ENCODE results near the gene ALPG. TPM values are rescaled to one million over a fixed set of nuclear protein-coding genes. Genes with fewer than 3 reads are reported as not detected.

Gene ALPG
- total RNA-seq, 4 donors from 2014 or later: not detected

DNA sequence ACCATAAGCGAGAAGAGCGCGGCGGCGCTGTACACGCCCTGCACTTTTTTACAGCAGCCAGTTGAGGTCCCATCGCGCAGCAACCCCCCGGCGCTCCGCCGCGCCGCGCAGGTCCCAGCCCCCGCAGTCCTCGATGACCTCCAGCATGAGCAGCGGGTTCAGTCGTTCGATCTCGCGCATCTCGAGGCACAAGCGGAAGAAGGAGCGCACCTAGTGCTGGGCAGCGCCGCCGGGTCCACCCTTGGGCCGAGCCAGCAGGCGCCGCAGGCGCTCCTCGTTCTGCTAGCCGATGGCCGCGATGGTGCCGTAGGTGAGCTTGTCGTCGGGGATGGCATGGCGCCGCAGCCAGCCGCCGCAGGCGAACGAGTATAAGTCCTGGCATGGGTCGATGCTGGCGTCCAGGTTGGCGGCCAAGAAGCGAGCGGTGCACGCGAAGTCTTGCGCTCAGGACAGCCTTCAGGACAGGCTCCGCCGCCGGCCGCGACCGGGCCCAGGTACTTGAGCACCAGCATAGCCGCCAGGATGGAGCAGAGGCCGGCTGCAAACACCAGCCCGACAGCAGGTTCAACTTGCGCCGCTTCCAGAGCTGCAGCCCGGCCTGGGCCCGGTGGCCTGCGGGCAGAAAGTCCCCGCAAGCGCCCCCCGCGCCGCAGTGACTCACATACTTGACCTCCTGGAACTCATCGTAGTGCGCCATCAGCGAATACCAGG lies 19.7 kb upstream of the ALPG start:
- Histone ChIP-seq H3K27ac (no peak overlapping the region), H3K27me3 (peaks cover 80 to 84% (median 81%) of the 10 kb centered on the region in 3 donors), H3K36me3 (no peaks in the 10 kb centered on the region), H3K9me3 (no peaks in the 10 kb centered on the region), H3K4me1 (peaks cover 0 to 9% of the 10 kb centered on the region in 2 donors), H3K4me3 (no peak overlapping the region)
- DNase-seq (no peak), ATAC-seq (no peak)
- TF ChIP-seq POLR2A (IDR thresholded peaks at IDR 0.05): no peak
- TF ChIP-seq, protein P1, sequence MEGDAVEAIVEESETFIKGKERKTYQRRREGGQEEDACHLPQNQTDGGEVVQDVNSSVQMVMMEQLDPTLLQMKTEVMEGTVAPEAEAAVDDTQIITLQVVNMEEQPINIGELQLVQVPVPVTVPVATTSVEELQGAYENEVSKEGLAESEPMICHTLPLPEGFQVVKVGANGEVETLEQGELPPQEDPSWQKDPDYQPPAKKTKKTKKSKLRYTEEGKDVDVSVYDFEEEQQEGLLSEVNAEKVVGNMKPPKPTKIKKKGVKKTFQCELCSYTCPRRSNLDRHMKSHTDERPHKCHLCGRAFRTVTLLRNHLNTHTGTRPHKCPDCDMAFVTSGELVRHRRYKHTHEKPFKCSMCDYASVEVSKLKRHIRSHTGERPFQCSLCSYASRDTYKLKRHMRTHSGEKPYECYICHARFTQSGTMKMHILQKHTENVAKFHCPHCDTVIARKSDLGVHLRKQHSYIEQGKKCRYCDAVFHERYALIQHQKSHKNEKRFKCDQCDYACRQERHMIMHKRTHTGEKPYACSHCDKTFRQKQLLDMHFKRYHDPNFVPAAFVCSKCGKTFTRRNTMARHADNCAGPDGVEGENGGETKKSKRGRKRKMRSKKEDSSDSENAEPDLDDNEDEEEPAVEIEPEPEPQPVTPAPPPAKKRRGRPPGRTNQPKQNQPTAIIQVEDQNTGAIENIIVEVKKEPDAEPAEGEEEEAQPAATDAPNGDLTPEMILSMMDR (IDR thresholded peaks at IDR 0.05 in 4 of 5, conservative IDR thresholded peaks at IDR 0.05 in 1 of 5): no peak
- intact Hi-C loops (cut with DNase I; ENCODE audit: low total_unique reads) (no loop called here), in situ Hi-C loops (cut with MboI; ENCODE audit: low sequenced_read_pairs in 4 of 4) (no loop called here)

DNA sequence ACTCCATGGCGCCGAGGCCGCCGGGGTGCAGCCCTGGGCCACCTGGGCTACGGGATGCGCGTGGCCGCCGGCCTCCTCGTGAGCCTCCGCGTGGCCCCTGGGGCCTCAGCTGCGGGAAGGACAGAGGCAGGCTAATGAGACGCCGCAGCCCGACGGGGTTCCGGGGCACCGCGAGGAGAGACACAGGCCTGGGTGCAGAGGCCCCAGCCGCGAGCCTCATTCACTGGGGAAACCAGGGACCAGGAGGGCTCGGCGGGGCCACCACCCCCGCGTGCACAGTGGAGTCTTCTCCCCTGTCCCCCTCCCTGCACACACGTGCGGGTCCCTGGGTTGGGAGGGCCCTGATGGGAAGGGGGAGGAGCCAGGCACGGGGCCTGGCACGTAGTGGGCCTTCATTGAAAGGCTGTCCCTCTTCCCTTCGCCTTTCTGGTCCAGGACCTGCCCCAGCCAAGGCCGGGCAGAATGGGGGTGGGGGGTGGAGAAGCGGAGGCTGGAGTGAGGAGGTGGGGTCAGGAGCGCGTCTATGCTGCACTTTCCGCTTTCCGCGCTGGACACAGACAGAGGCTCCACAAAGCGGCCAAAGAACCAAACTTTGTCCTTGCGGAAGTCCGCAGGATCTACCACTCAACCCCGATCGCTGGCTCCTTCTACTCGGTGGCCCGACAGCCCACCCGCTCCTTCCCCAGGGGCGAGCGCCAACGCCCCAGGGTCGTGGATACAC lies 19.0 kb upstream of the ALPG start:
- Histone ChIP-seq H3K4me1 (peaks cover 0 to 9% of the 10 kb centered on the region in 2 donors), H3K9me3 (no peaks in the 10 kb centered on the region), H3K36me3 (no peaks in the 10 kb centered on the region), H3K27ac (no peak overlapping the region), H3K4me3 (no peak overlapping the region), H3K27me3 (peaks cover 76 to 77% (median 76%) of the 10 kb centered on the region in 3 donors)
- ATAC-seq (no peak), DNase-seq (no peak)
- intact Hi-C loops (cut with DNase I; ENCODE audit: low total_unique reads): no loop called here
- TF ChIP-seq, protein P1 (IDR thresholded peaks at IDR 0.05 in 4 of 5, conservative IDR thresholded peaks at IDR 0.05 in 1 of 5): no peak
- TF ChIP-seq POLR2A (IDR thresholded peaks at IDR 0.05): no peak
- in situ Hi-C loops (cut with MboI; ENCODE audit: low sequenced_read_pairs in 4 of 4): no loop called here

DNA sequence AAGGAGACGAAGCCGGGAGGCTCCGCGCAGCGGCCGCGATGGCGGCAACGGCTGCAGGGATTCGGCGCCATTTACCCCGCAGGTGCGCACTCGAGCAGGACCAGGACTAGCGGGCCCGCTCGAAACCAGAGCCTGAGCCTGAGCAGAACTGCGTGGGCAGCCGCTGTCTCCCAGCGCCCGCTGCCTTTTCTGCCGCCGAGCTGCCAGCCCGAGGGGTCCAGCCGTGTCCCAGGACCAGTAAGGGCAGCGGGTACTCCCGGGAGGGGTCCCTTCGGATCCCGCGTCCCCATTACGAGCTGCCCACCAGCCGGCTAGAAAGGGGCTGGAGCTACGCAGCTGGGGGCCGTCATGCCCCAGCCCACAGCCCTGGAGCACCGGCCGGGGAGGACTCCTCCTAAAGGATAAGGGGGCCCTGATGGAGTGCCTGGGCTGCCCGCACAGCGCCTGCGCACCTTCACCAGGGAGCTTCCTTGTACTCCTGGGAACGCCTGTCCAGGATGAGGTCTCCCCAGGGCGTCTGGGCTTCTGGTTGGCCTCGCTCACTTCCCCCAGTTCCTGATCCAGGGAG lies 18.2 kb upstream of the ALPG start:
- no peak overlapping the region for H3K4me3 ChIP-seq
- peaks cover 68 to 77% (median 71%) of the 10 kb centered on the region in 3 donors for H3K27me3 ChIP-seq
- no peaks in the 10 kb centered on the region for H3K9me3 ChIP-seq
- no peaks in the 10 kb centered on the region for H3K36me3 ChIP-seq
- TF ChIP-seq, protein P1 (IDR thresholded peaks at IDR 0.05 in 4 of 5, conservative IDR thresholded peaks at IDR 0.05 in 1 of 5): no peak
- no peak for TF ChIP-seq POLR2A (IDR thresholded peaks at IDR 0.05)
- intact Hi-C loops (cut with DNase I; ENCODE audit: low total_unique reads): no loop called here
- ATAC-seq (no peak), DNase-seq (no peak)
- in situ Hi-C loops (cut with MboI; ENCODE audit: low sequenced_read_pairs in 4 of 4): no loop called here
- no peak overlapping the region for H3K27ac ChIP-seq
- H3K4me1 ChIP-seq: peaks cover 0 to 9% of the 10 kb centered on the region in 2 donors

DNA sequence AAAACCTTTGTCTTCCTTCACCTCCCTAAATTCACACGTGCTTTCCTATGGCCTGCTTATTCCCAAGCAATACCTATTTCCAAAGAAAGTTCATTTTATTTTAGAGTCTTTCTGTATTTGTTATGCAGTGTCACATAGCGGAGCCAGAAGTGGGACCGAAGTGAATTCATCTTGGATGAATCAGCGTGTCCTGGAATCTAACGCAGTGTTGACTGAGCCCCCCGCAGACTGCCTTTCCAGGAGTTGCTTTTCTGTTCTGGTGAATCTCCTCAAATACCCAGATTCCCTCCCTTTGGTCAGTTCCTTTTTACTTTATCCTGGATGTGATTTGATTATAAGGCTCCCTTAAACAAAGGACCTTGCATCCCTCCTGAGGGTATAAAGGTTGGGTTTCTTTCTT lies 17.3 kb upstream of the ALPG start:
- intact Hi-C loops (cut with DNase I; ENCODE audit: low total_unique reads) (no loop called here), in situ Hi-C loops (cut with MboI; ENCODE audit: low sequenced_read_pairs in 4 of 4) (no loop called here)
- no peaks in the 10 kb centered on the region for H3K9me3 ChIP-seq
- TF ChIP-seq, protein P1 (IDR thresholded peaks at IDR 0.05 in 4 of 5, conservative IDR thresholded peaks at IDR 0.05 in 1 of 5): no peak
- no peak for TF ChIP-seq POLR2A (IDR thresholded peaks at IDR 0.05)
- H3K36me3 ChIP-seq: no peaks in the 10 kb centered on the region
- H3K4me1 ChIP-seq: peaks cover 0 to 9% of the 10 kb centered on the region in 2 donors
- peaks cover 59 to 71% (median 63%) of the 10 kb centered on the region in 3 donors for H3K27me3 ChIP-seq
- H3K4me3 ChIP-seq: no peak overlapping the region
- ATAC-seq: no peak
- DNase-seq: no peak
- no peak overlapping the region for H3K27ac ChIP-seq
